Keratinocyte (primary cell): ENCODE data around the gene ZNF691. TPM values are rescaled to one million over a fixed set of nuclear protein-coding genes. Genes with fewer than 3 reads are reported as not detected.

ENCODE experiments used
- DNase-seq: peaks from one replicate; pipeline ENCODE4 v3.0.0-alpha.2; 2011; ENCODE audit warnings: low read depth, missing footprints, low spot score
- FAIRE-seq: peaks from 2 replicates; lab custom pipeline; 2011; peaks lifted over from hg19 to GRCh38; lab: Jason Lieb, UNC
- H2AFZ ChIP-seq: 2 replicates; pipeline ENCODE4 v1.6.0; 2012; ENCODE audit warnings: low read length, control low read depth, inconsistent platforms; ENCODE audit not compliant: control insufficient read depth
- H3K27ac ChIP-seq: 2 replicates; pipeline ENCODE4 v1.5.1; 2011; ENCODE audit warnings: low read length; ENCODE audit not compliant: control insufficient read depth, insufficient read depth
- H3K27me3 ChIP-seq: 3 replicates; pipeline ENCODE4 v1.6.0; 2011; ENCODE audit warnings: low read length; ENCODE audit not compliant: control insufficient read depth, insufficient read depth; ENCODE audit errors: extremely low read depth
- H3K36me3 ChIP-seq, 2 experiments: 2 replicates in 1 of 2; 3 replicates in 1 of 2; pipeline ENCODE4 v1.5.1; 2011; ENCODE audit warnings: low read length in 2 of 2, mild to moderate bottlenecking in 1 of 2; ENCODE audit not compliant: control insufficient read depth in 2 of 2, insufficient read depth in 2 of 2; ENCODE audit errors: extremely low read depth in 1 of 2
- H3K4me1 ChIP-seq: 3 replicates; pipeline ENCODE4 v1.5.1; 2011; ENCODE audit warnings: low read length; ENCODE audit not compliant: control insufficient read depth, insufficient read depth; ENCODE audit errors: extremely low read depth
- H3K4me2 ChIP-seq: 3 replicates; pipeline ENCODE4 v1.6.0; 2011; ENCODE audit warnings: low read depth, low read length; ENCODE audit not compliant: control insufficient read depth, insufficient read depth; ENCODE audit errors: extremely low read depth
- H3K4me3 ChIP-seq, 3 experiments: fragments of 200-600 bp in 1 of 3; sonication (generic) in 1 of 3; 2 replicates in 2 of 3; 3 replicates in 1 of 3; pipeline ENCODE4 v1.5.1; 2011 to 2016; ENCODE audit warnings: low read length in 3 of 3, mild to moderate bottlenecking in 3 of 3, control low read depth in 2 of 3, inconsistent platforms in 1 of 3, low read depth in 1 of 3, mixed read lengths in 1 of 3, mixed run types in 1 of 3, moderate library complexity in 1 of 3; ENCODE audit not compliant: control insufficient read depth in 2 of 3, insufficient read depth in 2 of 3; ENCODE audit errors: extremely low read depth in 1 of 3
- H3K79me2 ChIP-seq: 2 replicates; pipeline ENCODE4 v1.6.0; 2012; ENCODE audit warnings: low read length; ENCODE audit not compliant: control insufficient read depth, insufficient read depth
- H3K9ac ChIP-seq: 3 replicates; pipeline ENCODE4 v1.6.0; 2011; ENCODE audit warnings: low read length; ENCODE audit not compliant: control insufficient read depth, insufficient read depth; ENCODE audit errors: extremely low read depth
- H3K9me1 ChIP-seq: 3 replicates; pipeline ENCODE4 v1.6.0; 2011; ENCODE audit warnings: low read length; ENCODE audit not compliant: control insufficient read depth, insufficient read depth; ENCODE audit errors: extremely low read depth
- H3K9me3 ChIP-seq: 2 replicates; pipeline ENCODE4 v1.5.1; 2012; ENCODE audit warnings: low read depth, low read length; ENCODE audit not compliant: control insufficient read depth
- H4K20me1 ChIP-seq: 3 replicates; pipeline ENCODE4 v1.6.0; 2011; ENCODE audit warnings: low read length; ENCODE audit not compliant: control insufficient read depth, insufficient read depth; ENCODE audit errors: extremely low read depth
- CTCF ChIP-seq, 3 experiments: IDR thresholded peaks in 1 of 3; conservative IDR thresholded peaks in 1 of 3; optimal IDR thresholded peaks in 1 of 3; 2 replicates in 2 of 3; 3 replicates in 1 of 3; pipeline versions ENCODE3 to v1.5.1; 2011; ENCODE audit warnings: low read length in 3 of 3, mild to moderate bottlenecking in 3 of 3, moderate library complexity in 2 of 3, control low read depth in 1 of 3, inconsistent platforms in 1 of 3; ENCODE audit not compliant: insufficient read depth in 2 of 3; ENCODE audit errors: extremely low read depth in 1 of 3
- EZH2 ChIP-seq: IDR thresholded peaks from one replicate; pipeline ENCODE4 v1.6.1; 2012; ENCODE audit warnings: inconsistent platforms, mild to moderate bottlenecking, low read length, moderate library complexity
- dilution Hi-C: fragments of 300-500 bp; cut with MboI; formaldehyde crosslinking; loops from one replicate; pipeline ENCODE4 v1.7.0; 2020; ENCODE audit warnings: low sequenced_read_pairs; ENCODE audit not compliant: extremely low pct_ligation_motif_present
- polyA plus RNA-seq, 5 experiments: library from polyadenylated mRNA; depleted of rRNA in 3 of 5; stranded (reverse) in 3 of 5; stranded (forward) in 1 of 5; unstranded in 1 of 5; fragments of >200 nt; gene quantifications; 1 replicate in 1 of 5; 2 replicates in 3 of 5; 3 replicates in 1 of 5; pipeline versions ENCODE4 v1.2.1 to v1.2.3, GENCODE V29; 2011 to 2012; ENCODE audit warnings: missing spikeins in 2 of 5, low read depth in 1 of 5, low replicate concordance in 1 of 5

Gene ZNF691
- polyA plus RNA-seq, 1 donor (not counting 4 experiments of a cell fraction or from before 2014, with no cell fraction given): 3.8 TPM

DNA sequence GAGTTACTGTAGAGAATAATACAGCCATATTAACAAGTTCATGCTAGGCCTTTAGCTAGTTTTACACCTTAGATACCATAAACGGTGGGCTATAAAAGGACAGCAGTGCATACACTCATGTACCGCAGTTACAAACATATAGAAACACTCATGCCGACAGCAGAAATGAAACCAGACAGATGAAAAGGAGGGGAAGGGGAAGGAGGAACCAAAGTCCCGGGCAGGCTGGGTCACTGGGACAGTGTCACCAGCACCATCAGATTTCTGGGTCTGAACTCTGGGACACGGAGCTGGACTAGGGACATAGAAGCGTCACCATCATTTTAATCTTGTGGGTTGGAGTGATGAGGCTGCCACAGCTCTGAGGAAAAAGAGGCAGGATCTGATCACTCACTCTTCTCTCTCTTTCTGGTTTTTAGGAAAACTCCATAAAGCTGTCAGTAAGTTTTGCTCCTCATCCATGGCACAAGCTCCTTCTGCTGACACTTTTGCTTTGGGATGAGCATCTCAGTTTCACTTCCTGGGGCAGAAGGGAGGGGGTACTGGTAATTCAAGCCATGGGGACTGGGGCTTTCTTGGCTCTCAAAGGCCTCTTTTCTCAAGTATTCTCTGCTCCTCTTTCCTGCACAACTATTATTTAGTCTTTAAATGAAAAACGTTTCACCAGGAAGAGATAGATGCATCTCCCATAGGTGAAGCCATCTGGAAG lies 7.8 kb upstream of the ZNF691 start:
- H3K4me2 ChIP-seq: no peak overlapping the region
- no peak for TF ChIP-seq EZH2
- no peak for TF ChIP-seq CTCF (optimal IDR thresholded peaks at IDR 0.05 in 1 of 3, IDR thresholded peaks at IDR 0.05 in 1 of 3, conservative IDR thresholded peaks at IDR 0.05 in 1 of 3; ENCODE audit: extremely low read depth in 1 of 3, insufficient read depth in 2 of 3, low read length in 3 of 3)
- no peak overlapping the region for H2AFZ ChIP-seq
- no peaks in the 10 kb centered on the region for H3K9me1 ChIP-seq
- H3K9me3 ChIP-seq: no peaks in the 10 kb centered on the region
- no peak overlapping the region for H3K4me3 ChIP-seq
- no peak for FAIRE-seq
- H3K4me1 ChIP-seq: no peaks in the 10 kb centered on the region
- no peak overlapping the region for H3K27ac ChIP-seq
- H3K9ac ChIP-seq: no peak overlapping the region
- H3K36me3 ChIP-seq: peaks cover 3 to 5% of the 10 kb centered on the region in 2 experiments
- no peaks in the 10 kb centered on the region for H3K79me2 ChIP-seq
- no peak for DNase-seq
- no peaks in the 10 kb centered on the region for H4K20me1 ChIP-seq
- dilution Hi-C loops: no loop called here
- no peaks in the 10 kb centered on the region for H3K27me3 ChIP-seq

- DNase-seq: no peak
- Histone ChIP-seq H3K9me3 (no peaks in the 10 kb centered on the region), H3K9ac (no peak overlapping the region), H3K79me2 (no peaks in the 10 kb centered on the region), H3K4me1 (no peaks in the 10 kb centered on the region), H3K4me2 (no peak overlapping the region), H3K27me3 (no peaks in the 10 kb centered on the region), H3K4me3 (no peak overlapping the region), H3K27ac (no peak overlapping the region), H4K20me1 (no peaks in the 10 kb centered on the region), H3K9me1 (no peaks in the 10 kb centered on the region), H3K36me3 (peaks cover 3 to 5% of the 10 kb centered on the region in 2 experiments), H2AFZ (no peak overlapping the region)
- no peak for TF ChIP-seq EZH2
- no peak for TF ChIP-seq CTCF (optimal IDR thresholded peaks at IDR 0.05 in 1 of 3, IDR thresholded peaks at IDR 0.05 in 1 of 3, conservative IDR thresholded peaks at IDR 0.05 in 1 of 3; ENCODE audit: extremely low read depth in 1 of 3, insufficient read depth in 2 of 3, low read length in 3 of 3)
- FAIRE-seq: no peak
- dilution Hi-C loops: no loop called here
Observed at GRCh38 chr1:42841010-42841409, 5.4 kb upstream of the ZNF691 start.
